Endothelial cell (in vitro differentiated cells): ENCODE data around the gene GALNT8. TPM values are rescaled to one million over a fixed set of nuclear protein-coding genes. Genes with fewer than 3 reads are reported as not detected.

ENCODE experiments used
- DNase-seq: peaks from one replicate; pipeline ENCODE4 v3.0.0; 2021; ENCODE audit warnings: low spot score
- H3K27ac Mint-ChIP-seq: one replicate; pipeline ENCODE4 v1.8.0; 2021; ENCODE audit warnings: mixed read lengths, inconsistent platforms; ENCODE audit not compliant: unreplicated experiment
- H3K27me3 Mint-ChIP-seq: one replicate; pipeline ENCODE4 v1.8.0; 2021; ENCODE audit warnings: mild to moderate bottlenecking, moderate library complexity, mixed read lengths, inconsistent platforms; ENCODE audit not compliant: unreplicated experiment
- H3K36me3 Mint-ChIP-seq: one replicate; pipeline ENCODE4 v1.8.0; 2021; ENCODE audit warnings: mild to moderate bottlenecking, low read depth, mixed read lengths, inconsistent platforms; ENCODE audit not compliant: unreplicated experiment
- H3K4me1 Mint-ChIP-seq: one replicate; pipeline ENCODE4 v1.8.0; 2021; ENCODE audit warnings: mild to moderate bottlenecking, mixed read lengths, inconsistent platforms; ENCODE audit not compliant: unreplicated experiment
- H3K4me3 Mint-ChIP-seq: one replicate; pipeline ENCODE4 v1.8.0; 2021; ENCODE audit warnings: mild to moderate bottlenecking, mixed read lengths, inconsistent platforms; ENCODE audit not compliant: unreplicated experiment
- H3K9me3 Mint-ChIP-seq: one replicate; pipeline ENCODE4 v1.8.0; 2021; ENCODE audit warnings: mixed read lengths, inconsistent platforms; ENCODE audit not compliant: unreplicated experiment
- total RNA-seq: library from RNA; stranded (reverse); fragmentation: NEBNext Ultra II Directional; extraction: Animal tissue kit (Norgen Biotek cat#: 25700); gene quantifications from one replicate; pipeline ENCODE4 v1.2.1, GENCODE V29; 2021; ENCODE audit not compliant: unreplicated experiment
- TF ChIP-seq, protein P1 (sequence below): fragments of 200-600 bp; sonication (generic); IDR thresholded peaks from one replicate; pipeline ENCODE4 v1.5.0; 2021; ENCODE audit warnings: antibody characterized with exemption; ENCODE audit not compliant: unreplicated experiment

The GALNT8 gene
- total RNA-seq, 1 donor from 2014 or later = 31.6 TPM

DNA sequence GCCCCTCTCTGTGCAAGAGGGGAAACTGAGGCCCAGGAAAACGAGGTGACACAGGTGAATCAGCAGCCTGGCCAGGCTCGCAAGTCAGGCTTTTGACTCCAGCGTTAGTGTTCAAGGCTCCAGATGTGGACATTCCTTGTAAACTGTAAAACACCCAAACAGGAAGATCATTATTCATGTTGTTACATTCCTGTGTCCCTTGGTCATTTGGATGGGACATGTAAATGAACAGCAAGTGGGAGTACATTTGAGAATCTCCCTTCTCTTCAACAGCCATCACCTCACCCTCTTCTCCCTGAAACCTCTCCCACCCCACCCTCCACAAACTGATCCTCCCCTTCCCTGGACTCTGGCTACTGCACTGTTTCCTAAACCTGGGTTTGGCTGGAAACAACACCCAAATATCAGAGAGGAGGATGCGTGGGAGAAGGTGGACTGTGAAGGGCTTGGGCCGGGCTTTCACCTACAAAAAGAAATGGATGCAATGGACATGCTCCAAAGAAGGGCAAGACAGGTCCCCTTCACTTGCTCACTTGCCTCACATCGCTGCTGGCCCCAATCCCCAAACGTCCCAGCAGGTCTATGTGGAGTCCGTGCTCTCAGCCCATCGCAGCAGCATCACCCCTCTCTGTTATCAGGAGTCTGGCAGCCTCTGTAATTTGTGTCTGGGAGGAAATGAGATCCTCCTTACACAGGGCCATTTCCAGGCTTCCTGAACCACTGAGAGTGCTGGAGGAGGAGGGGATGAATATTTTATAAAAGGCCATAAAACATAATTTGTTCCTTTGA lies 76.7 kb downstream of the GALNT8 start:
- peak; percentile 11 for DNase-seq
- H3K36me3 Mint-ChIP-seq = no peaks in the 10 kb centered on the region
- no peaks in the 10 kb centered on the region for H3K9me3 Mint-ChIP-seq
- H3K27ac Mint-ChIP-seq = peak overlapping the region; percentile 68
- H3K4me1 Mint-ChIP-seq = peaks cover 32% of the 10 kb centered on the region
- TF ChIP-seq, protein P1, sequence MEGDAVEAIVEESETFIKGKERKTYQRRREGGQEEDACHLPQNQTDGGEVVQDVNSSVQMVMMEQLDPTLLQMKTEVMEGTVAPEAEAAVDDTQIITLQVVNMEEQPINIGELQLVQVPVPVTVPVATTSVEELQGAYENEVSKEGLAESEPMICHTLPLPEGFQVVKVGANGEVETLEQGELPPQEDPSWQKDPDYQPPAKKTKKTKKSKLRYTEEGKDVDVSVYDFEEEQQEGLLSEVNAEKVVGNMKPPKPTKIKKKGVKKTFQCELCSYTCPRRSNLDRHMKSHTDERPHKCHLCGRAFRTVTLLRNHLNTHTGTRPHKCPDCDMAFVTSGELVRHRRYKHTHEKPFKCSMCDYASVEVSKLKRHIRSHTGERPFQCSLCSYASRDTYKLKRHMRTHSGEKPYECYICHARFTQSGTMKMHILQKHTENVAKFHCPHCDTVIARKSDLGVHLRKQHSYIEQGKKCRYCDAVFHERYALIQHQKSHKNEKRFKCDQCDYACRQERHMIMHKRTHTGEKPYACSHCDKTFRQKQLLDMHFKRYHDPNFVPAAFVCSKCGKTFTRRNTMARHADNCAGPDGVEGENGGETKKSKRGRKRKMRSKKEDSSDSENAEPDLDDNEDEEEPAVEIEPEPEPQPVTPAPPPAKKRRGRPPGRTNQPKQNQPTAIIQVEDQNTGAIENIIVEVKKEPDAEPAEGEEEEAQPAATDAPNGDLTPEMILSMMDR = no peak
- H3K27me3 Mint-ChIP-seq = peaks cover 5% of the 10 kb centered on the region
- H3K4me3 Mint-ChIP-seq = peak overlapping the region; percentile 9

DNA sequence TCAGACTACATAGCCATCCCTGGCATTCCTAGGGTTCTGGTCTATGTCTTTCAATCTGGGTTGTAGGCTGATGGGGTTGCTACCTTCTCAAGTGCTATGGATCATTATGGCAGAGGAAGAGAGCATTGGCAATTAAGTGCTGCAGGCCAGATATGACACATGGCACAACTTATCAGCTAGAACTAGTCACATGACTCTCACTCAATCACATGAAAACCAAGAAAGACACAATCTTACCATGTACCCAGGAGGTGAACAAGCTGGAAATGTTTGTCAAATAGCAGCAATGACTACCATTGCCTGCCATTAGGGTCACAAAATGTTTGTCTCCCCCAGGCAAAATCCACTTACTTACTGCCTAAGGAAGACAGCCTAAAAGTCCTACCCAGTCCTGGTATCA lies 80.4 kb downstream of the GALNT8 start:
- Mint-ChIP-seq H3K36me3 (no peaks in the 10 kb centered on the region), H3K4me3 (no peak overlapping the region), H3K4me1 (peaks cover 23% of the 10 kb centered on the region), H3K27me3 (peaks cover 5% of the 10 kb centered on the region), H3K27ac (no peak overlapping the region), H3K9me3 (no peaks in the 10 kb centered on the region)
- TF ChIP-seq, protein P1 = no peak
- no peak for DNase-seq

DNA sequence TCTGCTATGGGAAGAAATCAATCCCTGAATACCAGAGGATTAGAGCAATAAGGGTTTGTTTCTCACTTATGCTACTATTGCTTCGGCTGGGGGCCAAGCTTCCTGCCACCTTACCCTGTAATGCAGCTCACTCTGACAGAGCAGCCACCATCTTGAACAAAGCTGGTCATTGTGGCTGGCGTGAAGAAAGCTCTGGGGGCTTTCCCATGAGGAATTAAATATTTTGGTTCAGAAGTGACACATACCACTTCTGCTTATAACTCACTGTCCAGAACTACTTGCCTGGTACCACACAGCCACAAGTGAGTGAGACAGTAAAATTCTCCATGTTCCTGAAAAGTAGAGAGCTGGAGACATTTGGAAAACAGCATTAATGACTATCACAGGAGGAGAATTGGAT lies 82.6 kb downstream of the GALNT8 start:
- Mint-ChIP-seq H3K36me3 (no peaks in the 10 kb centered on the region), H3K4me3 (no peak overlapping the region), H3K27me3 (peaks cover 8% of the 10 kb centered on the region), H3K9me3 (no peaks in the 10 kb centered on the region), H3K4me1 (peaks cover 15% of the 10 kb centered on the region), H3K27ac (no peak overlapping the region)
- TF ChIP-seq, protein P1 = no peak
- DNase-seq = no peak

DNA sequence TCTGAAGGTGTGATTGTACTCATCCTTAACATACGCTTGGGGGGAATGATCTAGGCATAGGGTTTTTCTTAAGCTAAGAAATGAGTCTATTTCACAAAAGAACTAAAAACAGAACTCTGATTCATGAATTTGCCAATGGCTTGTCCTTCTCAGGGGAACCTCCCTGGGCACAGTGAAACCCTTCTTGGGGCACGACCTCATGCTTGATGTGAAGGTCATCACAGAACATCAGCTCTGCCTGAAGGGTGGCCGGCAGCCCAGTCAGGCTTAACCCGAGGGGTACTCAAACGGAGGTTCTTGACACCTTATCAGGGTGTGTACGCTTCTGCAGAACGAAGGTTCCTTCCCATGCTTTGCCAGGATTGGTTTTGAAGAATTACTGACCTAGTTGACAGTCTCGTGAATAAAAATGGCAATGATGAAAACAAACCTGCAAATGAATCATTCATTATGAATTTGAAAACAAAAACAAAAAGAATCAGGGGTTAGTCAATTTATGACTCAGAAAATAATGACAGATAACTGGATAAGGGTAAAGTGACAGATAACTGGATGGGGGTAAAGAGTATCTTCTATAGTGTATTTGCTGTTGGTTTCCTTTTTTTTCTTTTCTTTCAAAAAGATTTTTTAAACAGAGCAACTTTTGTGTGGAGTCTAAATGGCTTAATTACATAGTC lies 86.4 kb downstream of the GALNT8 start:
- Mint-ChIP-seq H3K4me1 (peaks cover 24% of the 10 kb centered on the region), H3K36me3 (peaks cover 8% of the 10 kb centered on the region), H3K9me3 (no peaks in the 10 kb centered on the region), H3K27ac (no peak overlapping the region), H3K27me3 (peaks cover 15% of the 10 kb centered on the region), H3K4me3 (no peak overlapping the region)
- DNase-seq = no peak
- TF ChIP-seq, protein P1 = no peak
